GM18868 (cell line): ENCODE data around the gene PDE4B.
"Not testable (repeated sequence)": the region's sequence is repeated elsewhere in the genome, so short reads cannot be mapped to it uniquely, and the experiment has no call there.

Experiments
- ATAC-seq: cut with Tn5 transposase; IDR thresholded peaks from one replicate; pipeline ENCODE4 v1.9.1; 2021; ENCODE audit warnings: mild to moderate bottlenecking, moderate library complexity; ENCODE audit not compliant: unreplicated experiment

Gene PDE4B

DNA sequence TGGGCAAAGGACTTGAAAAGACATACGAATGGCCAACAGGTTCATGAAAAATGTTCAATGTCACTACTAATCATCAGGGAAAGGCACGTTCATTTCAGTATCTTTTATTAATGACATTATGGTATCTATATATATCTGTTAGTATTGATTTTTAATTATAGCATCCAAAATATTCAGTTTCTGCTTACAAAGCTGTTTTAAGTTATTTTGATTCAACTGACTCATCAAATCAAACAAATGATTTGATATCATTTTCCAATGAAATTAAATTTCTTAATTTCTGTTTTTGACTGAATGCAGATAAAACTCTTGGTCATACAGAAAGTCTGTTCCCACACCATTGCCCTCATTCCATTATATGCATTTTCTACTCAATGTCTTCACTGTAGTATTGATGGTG lies 315.9 kb downstream of the PDE4B start:
- no peak for ATAC-seq

- no peak for ATAC-seq
Observed at GRCh38 chr1:66112744-66113400, 320.2 kb downstream of the PDE4B start.

GRCh38 chr1:66119148-66119547 lies 326.5 kb downstream of the PDE4B start:
- no peak for ATAC-seq

DNA sequence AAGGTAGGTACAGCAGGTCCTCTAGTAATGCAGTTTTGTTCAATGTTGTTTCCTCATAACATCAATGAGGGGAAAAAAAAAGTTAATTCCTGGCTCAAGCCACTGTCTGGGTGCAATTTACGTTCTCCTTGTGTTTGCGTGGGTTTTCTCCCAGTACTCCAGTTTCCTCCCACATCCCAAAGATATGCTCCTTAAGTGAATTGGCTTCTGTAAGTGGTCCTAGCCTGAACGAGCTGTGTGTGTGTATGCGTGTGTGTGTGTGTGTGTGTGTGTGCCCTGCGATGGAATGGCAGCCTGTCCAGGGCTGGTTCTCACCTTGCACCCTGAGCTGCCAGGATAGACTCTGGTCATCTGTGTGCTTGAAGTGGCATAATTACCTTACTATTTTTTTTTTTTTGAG lies 332.0 kb downstream of the PDE4B start:
- ATAC-seq = no peak

DNA sequence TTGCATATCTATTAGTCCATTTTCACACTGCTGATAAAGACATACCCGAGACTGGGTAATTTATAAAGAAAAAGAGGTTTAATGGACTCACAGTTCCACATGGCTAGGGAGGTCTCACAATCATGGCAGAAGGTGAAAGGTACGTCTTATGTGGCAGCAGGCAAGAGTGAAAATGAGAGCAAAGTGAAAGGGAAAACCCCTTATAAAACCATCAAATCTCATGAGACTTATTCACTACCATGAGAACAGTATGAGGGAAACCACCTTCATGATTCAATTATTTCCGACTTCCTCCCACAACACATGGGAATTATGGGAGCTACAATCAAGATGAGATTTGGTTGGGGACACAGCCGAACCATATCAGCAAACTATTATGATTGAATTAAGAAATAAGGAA lies 335.9 kb downstream of the PDE4B start:
- ATAC-seq = peak; percentile 57

DNA sequence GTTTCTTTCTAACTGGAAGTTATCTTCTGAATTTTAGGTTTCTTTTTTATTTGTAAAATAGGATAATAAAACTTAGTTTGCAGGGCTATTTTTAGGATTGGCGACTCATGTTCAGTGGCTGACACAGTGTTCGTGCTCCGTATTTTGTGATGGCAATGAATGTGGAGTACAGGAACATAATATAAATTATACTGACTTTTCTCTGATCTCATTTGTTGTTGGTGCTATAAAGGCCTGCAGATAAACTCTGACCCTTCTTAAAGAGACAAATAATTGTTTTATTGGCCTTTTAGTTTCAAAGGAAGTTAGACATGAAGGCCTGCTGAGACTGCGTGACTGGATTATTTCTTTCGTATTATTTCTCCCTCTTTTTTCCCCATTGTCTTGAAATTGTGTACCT lies 339.6 kb downstream of the PDE4B start:
- no peak for ATAC-seq

GRCh38 chr1:66134004-66134403 lies 341.3 kb downstream of the PDE4B start:
- ATAC-seq = no peak

DNA sequence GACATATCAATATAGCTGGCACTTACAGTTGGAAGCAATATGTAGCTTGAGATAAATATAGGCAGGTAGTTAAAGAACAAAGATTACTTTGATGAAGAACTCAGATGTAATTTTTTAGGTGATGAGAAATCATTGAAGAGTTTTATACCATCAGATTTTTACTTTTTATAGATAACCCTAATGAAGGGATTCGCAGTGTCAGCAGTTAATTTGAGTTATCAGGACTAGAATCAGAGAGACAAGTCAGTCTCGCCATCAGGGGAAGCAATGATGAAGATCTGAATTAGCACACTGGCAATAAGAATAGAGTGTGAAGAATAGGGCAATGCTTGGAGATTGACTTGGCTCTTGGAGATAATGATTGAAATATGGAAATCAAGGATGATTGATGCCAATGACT lies 342.5 kb downstream of the PDE4B start:
- no peak for ATAC-seq

- ATAC-seq = not testable (repeated sequence)
Observed at GRCh38 chr1:66136423-66136822, 343.7 kb downstream of the PDE4B start.

DNA sequence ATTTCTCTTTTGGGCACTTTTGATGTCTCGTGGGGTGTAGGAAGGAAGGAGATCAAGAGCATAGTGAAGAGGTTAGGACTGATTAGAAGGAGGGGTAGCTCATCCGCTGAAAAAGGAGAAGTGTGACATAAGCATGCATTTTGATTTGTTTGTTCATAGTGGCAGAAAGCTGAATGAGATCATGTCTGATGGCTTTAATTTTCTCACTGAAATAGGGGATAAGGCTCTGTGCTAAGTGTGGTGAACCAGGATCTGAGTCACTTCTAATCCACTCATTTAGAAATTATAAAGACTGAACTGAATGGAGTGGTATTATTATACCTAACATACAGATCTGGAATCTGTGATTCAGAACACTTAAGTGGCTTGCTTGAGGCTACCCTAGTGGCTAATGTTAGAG lies 344.5 kb downstream of the PDE4B start:
- no peak for ATAC-seq

GRCh38 chr1:66138613-66139012 lies 345.9 kb downstream of the PDE4B start:
- ATAC-seq = no peak

DNA sequence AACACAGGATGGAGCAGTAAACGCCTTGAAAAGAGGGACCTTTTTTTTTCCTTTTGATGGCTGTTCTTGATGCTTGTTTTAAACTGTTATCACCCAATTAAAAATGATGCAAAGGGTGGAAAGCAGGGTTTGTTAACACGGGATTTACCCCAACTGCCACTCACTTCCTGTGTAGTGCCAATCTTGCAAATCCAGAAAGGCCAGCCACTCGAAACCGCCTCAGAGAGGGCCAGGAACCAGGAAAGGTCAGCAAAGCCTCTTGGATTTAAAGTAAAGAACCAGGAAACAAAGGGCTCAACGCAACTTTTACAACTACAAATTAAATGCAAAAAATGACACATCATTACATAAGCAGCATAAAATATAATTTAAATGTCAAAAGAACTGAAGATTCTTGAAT lies 347.4 kb downstream of the PDE4B start:
- no peak for ATAC-seq

DNA sequence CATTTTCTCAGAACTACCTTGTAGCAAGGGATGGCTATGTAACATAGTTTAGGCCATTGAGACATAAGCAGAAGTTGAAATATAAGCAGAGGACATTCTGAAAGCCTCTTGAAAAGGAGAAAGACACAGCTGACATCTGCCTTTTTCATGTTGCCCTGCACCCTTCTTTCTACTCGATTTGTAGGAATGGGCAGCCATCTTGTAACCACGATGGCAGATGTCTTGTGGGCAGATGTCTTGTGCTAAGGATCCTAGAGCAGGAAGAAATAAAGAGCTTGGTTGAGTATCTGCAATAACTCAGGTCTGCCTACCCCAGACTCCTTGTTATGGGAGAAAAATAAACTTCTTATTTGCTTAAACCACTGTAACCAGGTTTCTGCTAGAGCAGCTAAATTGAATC lies 351.0 kb downstream of the PDE4B start:
- no peak for ATAC-seq

DNA sequence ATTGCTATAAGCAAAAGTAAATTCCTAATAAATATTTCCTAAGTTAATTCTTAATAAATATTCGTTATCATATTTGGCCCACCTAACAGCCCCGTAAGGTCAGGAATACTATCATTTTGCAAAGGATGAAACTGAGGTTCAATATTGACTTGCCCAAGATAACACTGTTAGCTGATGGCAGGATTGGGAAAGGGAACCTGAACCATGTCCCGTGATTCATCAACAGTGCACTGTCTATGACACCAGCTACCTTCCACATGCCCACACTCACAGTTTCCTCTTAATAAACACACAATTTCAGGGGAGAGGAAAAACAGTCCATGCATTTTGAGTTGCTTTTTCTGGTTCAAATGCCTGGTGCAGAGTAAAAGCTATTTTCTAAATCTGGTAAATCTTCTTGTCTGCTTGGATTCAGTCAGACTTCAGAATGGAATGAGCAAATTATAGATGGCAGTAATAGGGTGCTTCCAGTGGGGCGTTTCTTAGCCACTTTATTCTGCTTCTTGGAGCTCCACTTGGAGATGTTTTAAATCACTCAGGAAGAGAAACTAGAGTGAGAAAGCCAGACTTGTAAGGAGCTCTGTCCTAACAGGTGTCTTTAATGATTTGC lies 354.6 kb downstream of the PDE4B start:
- ATAC-seq = no peak

GRCh38 chr1:66152034-66152433 lies 359.3 kb downstream of the PDE4B start:
- no peak for ATAC-seq

GRCh38 chr1:66154394-66154793 lies 361.7 kb downstream of the PDE4B start:
- ATAC-seq = no peak

DNA sequence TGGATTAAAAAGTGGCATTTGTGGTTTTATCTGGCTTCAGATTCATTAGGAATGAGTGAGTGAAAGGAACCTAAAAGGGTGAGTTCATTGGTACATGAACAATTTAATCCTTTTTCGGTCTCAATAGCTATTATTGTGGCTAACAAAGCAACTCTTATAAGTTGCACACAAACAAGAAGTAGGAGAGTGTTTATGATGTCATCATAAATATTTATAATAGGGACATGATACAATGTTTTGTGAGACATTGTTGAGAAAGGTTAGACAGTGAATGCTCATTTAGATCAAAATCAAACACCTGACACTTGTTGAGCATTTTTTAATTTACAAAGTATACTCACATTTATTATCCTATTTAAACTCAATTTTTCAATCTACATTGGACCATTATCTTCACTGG lies 363.4 kb downstream of the PDE4B start:
- ATAC-seq = no peak

GRCh38 chr1:66159800-66160199 lies 367.1 kb downstream of the PDE4B start:
- no peak for ATAC-seq

DNA sequence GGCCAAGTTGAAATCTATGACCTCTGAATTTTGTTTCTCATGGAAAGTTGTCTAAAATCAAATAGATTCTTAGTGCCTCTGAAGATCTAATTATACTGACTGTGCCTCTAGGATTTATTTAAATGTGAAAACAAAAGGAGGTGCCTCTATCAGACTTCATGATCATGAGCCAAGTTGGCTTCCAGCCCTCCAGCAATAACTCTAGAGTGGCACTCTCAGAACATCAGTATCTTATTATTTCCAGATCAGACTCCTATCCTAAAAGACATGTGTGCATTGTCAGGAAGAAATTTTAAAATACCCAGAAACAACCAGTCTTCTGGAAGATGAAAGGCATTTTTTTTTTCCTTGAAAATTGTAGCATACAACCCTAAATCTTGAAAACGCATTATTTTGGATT lies 368.0 kb downstream of the PDE4B start:
- ATAC-seq = no peak

DNA sequence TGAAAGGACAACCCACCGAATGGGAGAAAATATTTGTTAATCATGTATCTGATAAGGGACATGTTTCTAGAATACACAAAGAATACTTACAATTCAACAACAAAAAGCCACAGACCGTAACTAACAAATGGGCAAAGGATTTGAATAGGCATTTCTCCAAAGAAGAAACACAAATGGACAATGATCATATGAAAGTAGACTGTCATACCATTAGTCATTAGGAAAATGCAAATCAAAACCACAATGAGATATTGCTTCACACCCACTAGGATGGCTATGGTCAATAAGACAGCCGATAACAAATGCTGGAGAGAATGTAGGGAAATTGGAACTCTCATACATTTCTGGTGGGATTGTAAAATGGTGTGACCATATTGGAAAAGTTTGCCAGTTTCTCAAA lies 374.1 kb downstream of the PDE4B start:
- ATAC-seq = no peak

GRCh38 chr1:66167267-66167666 lies 374.6 kb downstream of the PDE4B start:
- no peak for ATAC-seq

DNA sequence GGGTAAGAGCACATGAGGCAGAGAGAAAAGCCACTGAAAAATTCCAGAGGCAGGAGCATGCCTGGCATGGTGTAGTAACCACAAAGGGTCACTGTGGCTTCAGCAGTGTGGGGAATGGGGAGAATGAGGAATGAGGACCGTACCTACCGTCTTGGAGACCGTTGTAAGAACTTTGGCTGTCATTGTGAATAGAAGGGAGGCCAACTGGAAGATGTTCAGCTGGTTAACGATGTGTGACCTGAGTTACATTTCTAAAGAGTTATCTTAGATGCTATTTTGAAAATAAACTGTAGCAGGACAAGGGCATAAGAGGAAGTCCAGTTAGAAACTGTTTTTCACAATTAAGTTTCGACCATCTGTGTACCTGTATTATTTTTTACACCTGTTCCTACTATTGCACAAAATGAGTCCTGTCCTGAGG lies 375.8 kb downstream of the PDE4B start:
- ATAC-seq = no peak
